Measurements from ENCODE around the gene IL18R1. TPM values are rescaled to one million over a fixed set of nuclear protein-coding genes. Genes with fewer than 3 reads are reported as not detected.

IL18R1 gene
- total RNA-seq, 4 donors from 2014 or later, result 1.3 to 10.4 (median 4.6) TPM

GRCh38 chr2:102331311-102331980, 24.1 kb upstream of the IL18R1 start:
- no peak overlapping the region for H3K27ac ChIP-seq
- H3K27me3 ChIP-seq, result no peaks in the 10 kb centered on the region
- TF ChIP-seq POLR2A (IDR thresholded peaks at IDR 0.05), result no peak
- no peak overlapping the region for H3K4me3 ChIP-seq
- no peak for DNase-seq
- no peaks in the 10 kb centered on the region for H3K36me3 ChIP-seq
- intact Hi-C loops (cut with DNase I; ENCODE audit: low total_unique reads), result no loop called here
- no peaks in the 10 kb centered on the region for H3K4me1 ChIP-seq
- H3K9me3 ChIP-seq, result peaks cover 0 to 4% of the 10 kb centered on the region in 2 donors

GRCh38 chr2:102334486-102334885, 21.1 kb upstream of the IL18R1 start:
- DNase-seq, result no peak
- Histone ChIP-seq H3K27ac (no peak overlapping the region), H3K4me1 (no peaks in the 10 kb centered on the region), H3K9me3 (peaks cover 0 to 4% of the 10 kb centered on the region in 2 donors), H3K4me3 (no peak overlapping the region), H3K27me3 (no peaks in the 10 kb centered on the region), H3K36me3 (no peaks in the 10 kb centered on the region)
- intact Hi-C loops (cut with DNase I; ENCODE audit: low total_unique reads), result no loop called here
- TF ChIP-seq POLR2A (IDR thresholded peaks at IDR 0.05), result no peak
- no peak for TF ChIP-seq CTCF (IDR thresholded peaks at IDR 0.05)

GRCh38 chr2:102335871-102336366, 19.7 kb upstream of the IL18R1 start:
- intact Hi-C loops (cut with DNase I; ENCODE audit: low total_unique reads), result no loop called here
- H3K4me3 ChIP-seq, result no peak overlapping the region
- H3K27ac ChIP-seq, result no peak overlapping the region
- no peak for DNase-seq
- H3K36me3 ChIP-seq, result no peaks in the 10 kb centered on the region
- TF ChIP-seq CTCF (IDR thresholded peaks at IDR 0.05), result no peak
- no peak for TF ChIP-seq POLR2A (IDR thresholded peaks at IDR 0.05)
- H3K9me3 ChIP-seq, result peaks cover 0 to 2% of the 10 kb centered on the region in 2 donors
- no peaks in the 10 kb centered on the region for H3K4me1 ChIP-seq
- H3K27me3 ChIP-seq, result no peaks in the 10 kb centered on the region

GRCh38 chr2:102336502-102336945, 19.1 kb upstream of the IL18R1 start:
- intact Hi-C loops (cut with DNase I; ENCODE audit: low total_unique reads), result no loop called here
- peak overlapping the region in 1 of 2 donors; percentile 17 for H3K27ac ChIP-seq
- no peaks in the 10 kb centered on the region for H3K4me1 ChIP-seq

GRCh38 chr2:102337012-102337411, 18.6 kb upstream of the IL18R1 start:
- peak overlapping the region in 1 of 2 donors; percentile 17 for H3K27ac ChIP-seq
- TF ChIP-seq CTCF (IDR thresholded peaks at IDR 0.05), result no peak
- TF ChIP-seq POLR2A (IDR thresholded peaks at IDR 0.05), result no peak
- intact Hi-C loops (cut with DNase I; ENCODE audit: low total_unique reads), result no loop called here
- DNase-seq, result no peak
- no peaks in the 10 kb centered on the region for H3K36me3 ChIP-seq
- H3K27me3 ChIP-seq, result no peaks in the 10 kb centered on the region
- H3K9me3 ChIP-seq, result no peaks in the 10 kb centered on the region
- no peak overlapping the region for H3K4me3 ChIP-seq
- no peaks in the 10 kb centered on the region for H3K4me1 ChIP-seq

More at GRCh38 chr2:102336502-102336945, 19.1 kb upstream of the IL18R1 start:
- Histone ChIP-seq H3K27me3 (no peaks in the 10 kb centered on the region), H3K36me3 (no peaks in the 10 kb centered on the region), H3K9me3 (no peaks in the 10 kb centered on the region), H3K4me3 (no peak overlapping the region)
- TF ChIP-seq CTCF (IDR thresholded peaks at IDR 0.05) (no peak), POLR2A (IDR thresholded peaks at IDR 0.05) (no peak)
- peak; percentile 17 to 25 for DNase-seq
